GM12878 (cell line): ENCODE results near the gene DDX54. TPM values are rescaled to one million over a fixed set of nuclear protein-coding genes. Genes with fewer than 3 reads are reported as not detected.

Experiments used
- ATAC-seq: fragments of 200-7000 bp; cut with Tn5 transposase; 3 replicates; pipeline ENCODE4 v1.9.1; 2020; ENCODE audit warnings: mild to moderate bottlenecking, moderate library complexity
- BruUV-seq: library from RNA; stranded (reverse); fragments of 400-500 nt; replicated peaks from 2 replicates; lab custom pipeline; 2021; lab: Mats Ljungman, UMichigan
- CTCF ChIA-PET: fragments of 300-600 bp; sonication (Branson Sonifier 250); formaldehyde crosslinking; extraction: SDS; loops from one replicate; lab custom pipeline; 2021; ENCODE audit warnings: inconsistent platforms; lab: Yijun Ruan, JAX
- POLR2A ChIA-PET: fragments of 350-600 bp; formaldehyde crosslinking; extraction: SDS; loops from one replicate; lab custom pipeline; 2021; ENCODE audit warnings: inconsistent platforms; lab: Charles Lee
- RAD21 ChIA-PET: fragments of 300-600 bp; sonication (Branson Sonifier 250); formaldehyde crosslinking; loops from one replicate; lab custom pipeline; 2023; ENCODE audit warnings: antibody characterized with exemption; ENCODE audit not compliant: unreplicated experiment; lab: Charles Lee
- SMC1A ChIA-PET: fragments of 300-600 bp; sonication (Branson Sonifier 250); formaldehyde crosslinking; loops from one replicate; lab custom pipeline; 2023; ENCODE audit not compliant: unreplicated experiment, uncharacterized antibody; lab: Charles Lee
- DNase-seq: peaks from one replicate; pipeline ENCODE4 v3.0.0-alpha.2; 2011; ENCODE audit warnings: low read depth, low spot score
- FAIRE-seq: peaks from 3 replicates; lab custom pipeline; 2011; peaks lifted over from hg19 to GRCh38; lab: Jason Lieb, UNC
- H2AFZ ChIP-seq: 2 replicates; pipeline ENCODE4 v1.6.0; 2011; ENCODE audit warnings: low read depth, low read length, control low read depth; ENCODE audit not compliant: control insufficient read depth
- H3K27ac ChIP-seq: 2 replicates; pipeline ENCODE4 v1.5.1; 2011; ENCODE audit warnings: control low read depth; ENCODE audit not compliant: control insufficient read depth, insufficient read depth
- H3K27me3 ChIP-seq, 2 experiments: replicated peaks in 1 of 2; 2 replicates each; pipeline versions ENCODE4 v1.6.0 to v1.6.1; 2011; ENCODE audit warnings: low read length in 1 of 2; ENCODE audit not compliant: control insufficient read depth in 2 of 2, insufficient read depth in 2 of 2
- H3K36me3 ChIP-seq, 2 experiments: 2 replicates each; pipeline ENCODE4 v1.5.1; 2011; ENCODE audit warnings: low read length in 1 of 2; ENCODE audit not compliant: control insufficient read depth in 2 of 2, insufficient read depth in 2 of 2
- H3K4me1 ChIP-seq: 2 replicates; pipeline ENCODE4 v1.6.1; 2011; ENCODE audit warnings: mild to moderate bottlenecking, low read length, moderate library complexity, mixed read lengths; ENCODE audit not compliant: control insufficient read depth, insufficient read depth
- H3K4me2 ChIP-seq: 2 replicates; pipeline ENCODE4 v1.6.0; 2011; ENCODE audit warnings: control low read depth; ENCODE audit not compliant: control insufficient read depth, insufficient read depth
- H3K4me3 ChIP-seq: fragments of 200-600 bp; sonication (generic); 2 replicates; pipeline ENCODE4 v1.5.1; 2016
- H3K79me2 ChIP-seq: 2 replicates; pipeline ENCODE4 v1.6.0; 2011; ENCODE audit warnings: low read length; ENCODE audit not compliant: control insufficient read depth, insufficient read depth
- H3K9ac ChIP-seq: 2 replicates; pipeline ENCODE4 v1.8.0; 2011; ENCODE audit warnings: low read length, control low read depth, mixed read lengths; ENCODE audit not compliant: control insufficient read depth, insufficient read depth
- H3K9me3 ChIP-seq: replicated peaks from 3 replicates; pipeline ENCODE4 v1.5.1; 2011; ENCODE audit warnings: mild to moderate bottlenecking, low read length; ENCODE audit not compliant: control insufficient read depth, insufficient read depth
- H4K20me1 ChIP-seq: 2 replicates; pipeline ENCODE4 v1.6.0; 2011; ENCODE audit not compliant: control insufficient read depth, insufficient read depth
- DPF2 ChIP-seq: fragments of 450-650 bp; IDR thresholded peaks from 2 replicates; pipeline ENCODE4 v1.6.1; 2017; ENCODE audit warnings: mild to moderate bottlenecking
- IKZF1 ChIP-seq: fragments of 450-650 bp; conservative IDR thresholded peaks from 2 replicates; pipeline ENCODE4 v1.6.1; 2017; ENCODE audit warnings: antibody characterized with exemption, mild to moderate bottlenecking
- MXI1 ChIP-seq: fragments of 150-350 bp; IDR thresholded peaks from 2 replicates; pipeline ENCODE4 v1.6.1; 2011; ENCODE audit warnings: low read depth, mild to moderate bottlenecking, inconsistent platforms, low read length, improper control_type of control experiment
- PRDM15 ChIP-seq: fragments of 450-650 bp; formaldehyde crosslinking; IDR thresholded peaks from 2 replicates; pipeline ENCODE4 v1.4.0; 2020; ENCODE audit warnings: mild to moderate bottlenecking, moderate library complexity
- YBX1 ChIP-seq: fragments of 450-650 bp; IDR thresholded peaks from 2 replicates; pipeline ENCODE4 v1.6.1; 2016; ENCODE audit warnings: antibody characterized with exemption
- WGBS: methylation state at CpG from one replicate; pipeline ENCODE4 v1.1.6; 2016; ENCODE audit warnings: low lambda C conversion rate; ENCODE audit not compliant: insufficient replicate concordance, insufficient coverage; ENCODE audit errors: missing lambda C conversion rate; 5-methylcytosine and 5-hydroxymethylcytosine counted together
- in situ Hi-C: fragments of 300-500 bp; cut with MboI; formaldehyde crosslinking; loops from 9 replicates; pipeline ENCODE4 v1.14.3; 2018; ENCODE audit warnings: mixed read lengths
- intact Hi-C: fragments of 100-400 bp; cut with micrococcal nuclease; formaldehyde crosslinking; loops from one replicate; pipeline ENCODE4 v1.14.2; 2022; ENCODE audit not compliant: unreplicated experiment
- polyA plus RNA-seq, 11 experiments: library from polyadenylated mRNA; depleted of rRNA in 4 of 11; unstranded in 6 of 11; stranded (reverse) in 5 of 11; fragments of >200 nt; fragmentation: Nextera tagmentation in 4 of 11; fragmentation: Illumina TruSeq in 1 of 11; extraction: Ambion mirVana in 4 of 11; extraction: Trizol in 1 of 11; gene quantifications; 1 replicate in 1 of 11; 2 replicates in 10 of 11; pipeline versions ENCODE4 v1.2.1 to v1.2.3, GENCODE V29; 2011 to 2016; ENCODE audit warnings: inconsistent platforms in 2 of 11, missing spikeins in 2 of 11, low read depth in 1 of 11
- total RNA-seq, 4 experiments: library from RNA; depleted of rRNA in 3 of 4; stranded (reverse); fragments of >200 nt in 3 of 4; fragmentation: Illumina TruSeq in 1 of 4; extraction: Trizol in 1 of 4; gene quantifications; 2 replicates each; pipeline versions ENCODE4 v1.2.1 to v1.2.3, GENCODE V29; 2013 to 2021

The DDX54 gene
- total and polyA plus RNA-seq, 10 of the 15 experiments (the other 5 are each of a cell fraction or from before 2014, with no cell fraction given): 1.9 to 115 (median 56.3) TPM

GRCh38 chr12:113183030-113183589 is 2.2 kb downstream of the DDX54 start:
- H3K4me1 ChIP-seq: peaks cover 9% of the 10 kb centered on the region
- peaks cover 21 to 22% of the 10 kb centered on the region in 2 experiments for H3K36me3 ChIP-seq
- POLR2A ChIA-PET: interaction anchor here (0.6 to 1.0 kb wide), 2 partner anchors 9 to 20 kb away, joined by 3 read pairs; no protein-coding TSS in a partner anchor
- H3K4me3 ChIP-seq: 0 out of 2 replicates have a peak overlapping the region, but pooled peaks have one; percentile 86
- TF ChIP-seq PRDM15 (CRISPR knock-in tag) (no peak), MXI1 (no peak), YBX1 (no peak), IKZF1 (no peak), DPF2 (0 out of 2 replicates have a peak, but pooled peaks have one; percentile 25)
- no peak for FAIRE-seq
- no peak overlapping the region for H2AFZ ChIP-seq
- no TSS peak for BruUV-seq
- H3K27me3 ChIP-seq: no peaks in the 10 kb centered on the region
- no peak for DNase-seq
- no peak for ATAC-seq
- H3K4me2 ChIP-seq: peak overlapping the region; percentile 93
- no peak overlapping the region for H3K27ac ChIP-seq
- in situ Hi-C loops (no loop called here), intact Hi-C loops (no loop called here)
- no peaks in the 10 kb centered on the region; the same call in 1 of the 2 replicates for H4K20me1 ChIP-seq
- CTCF ChIA-PET: interaction anchor here (0.9 to 3.6 kb wide), 5 partner anchors 10 to 141 kb away, joined by 3 to 29 read pairs (median 5); no protein-coding TSS in a partner anchor
- RAD21 ChIA-PET: interaction anchor here (1.0 to 2.2 kb wide), 2 partner anchors 47 to 135 kb away, joined by 4 to 8 read pairs; no protein-coding TSS in a partner anchor
- H3K79me2 ChIP-seq: peaks cover 50% of the 10 kb centered on the region
- H3K9me3 ChIP-seq: no peaks in the 10 kb centered on the region
- 91% methylated on average over 11 of the region's 11 CpGs for WGBS
- H3K9ac ChIP-seq: no peak overlapping the region
- SMC1A ChIA-PET: interaction anchor here (0.6 to 2.7 kb wide), 4 partner anchors 10 to 1422 kb away, joined by 3 to 9 read pairs (median 4); no protein-coding TSS in a partner anchor
